Measurements from ENCODE around the gene PIP5K1B.

- no peak for TF ChIP-seq EZH2 (IDR thresholded peaks at IDR 0.05; ENCODE audit: low read length, unreplicated experiment)
- no peak for TF ChIP-seq EZH2phosphoT487 (IDR thresholded peaks at IDR 0.05; ENCODE audit: borderline replicate concordance, low read length)
- no peak for TF ChIP-seq CTCF (conservative IDR thresholded peaks at IDR 0.05; ENCODE audit: low read depth, low read length)
These were observed 75.7 kb downstream of the PIP5K1B start for GRCh38 chr9:68780720-68781119.

Data from PC-3 (cell line).